GM21786 (cell line): ENCODE results near the gene COPS7A.

Experiments used
- ATAC-seq: cut with Tn5 transposase; IDR thresholded peaks from one replicate; pipeline ENCODE4 v1.9.1; 2021; ENCODE audit not compliant: unreplicated experiment

COPS7A gene

GRCh38 chr12:6748761-6749160 is 24.9 kb downstream of the COPS7A start:
- no peak for ATAC-seq

DNA sequence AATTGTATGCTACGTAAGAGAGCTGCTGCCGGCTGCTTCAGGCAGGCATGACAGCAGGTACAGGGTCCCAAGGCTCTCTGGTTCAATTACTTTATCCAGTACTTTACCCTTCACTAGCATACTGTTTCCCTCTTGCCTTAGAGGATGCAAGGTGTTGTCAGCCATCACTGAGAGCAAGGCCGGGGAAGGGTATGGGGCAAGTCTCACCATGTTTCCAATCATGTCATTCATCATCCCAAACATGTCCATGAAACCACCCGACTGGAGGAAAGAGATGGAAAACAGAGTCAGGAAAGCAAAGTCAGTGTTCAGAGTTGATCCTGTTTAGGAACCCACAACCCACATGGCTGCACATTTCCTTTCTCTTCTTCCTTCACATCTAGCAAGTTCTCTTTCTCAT is 26.7 kb downstream of the COPS7A start:
- no peak for ATAC-seq

GRCh38 chr12:6751767-6752166 is 27.9 kb downstream of the COPS7A start:
- ATAC-seq, result no peak

GRCh38 chr12:6752167-6752920 is 28.5 kb downstream of the COPS7A start:
- no peak for ATAC-seq

- ATAC-seq, result peak; percentile 93
Observed at GRCh38 chr12:6752921-6753771, 29.3 kb downstream of the COPS7A start, which contains the start of gene MLF2. MLF2 (minus strand) TSS chr12:6753141; CDS start chr12:6752334, 807 bp downstream.

DNA sequence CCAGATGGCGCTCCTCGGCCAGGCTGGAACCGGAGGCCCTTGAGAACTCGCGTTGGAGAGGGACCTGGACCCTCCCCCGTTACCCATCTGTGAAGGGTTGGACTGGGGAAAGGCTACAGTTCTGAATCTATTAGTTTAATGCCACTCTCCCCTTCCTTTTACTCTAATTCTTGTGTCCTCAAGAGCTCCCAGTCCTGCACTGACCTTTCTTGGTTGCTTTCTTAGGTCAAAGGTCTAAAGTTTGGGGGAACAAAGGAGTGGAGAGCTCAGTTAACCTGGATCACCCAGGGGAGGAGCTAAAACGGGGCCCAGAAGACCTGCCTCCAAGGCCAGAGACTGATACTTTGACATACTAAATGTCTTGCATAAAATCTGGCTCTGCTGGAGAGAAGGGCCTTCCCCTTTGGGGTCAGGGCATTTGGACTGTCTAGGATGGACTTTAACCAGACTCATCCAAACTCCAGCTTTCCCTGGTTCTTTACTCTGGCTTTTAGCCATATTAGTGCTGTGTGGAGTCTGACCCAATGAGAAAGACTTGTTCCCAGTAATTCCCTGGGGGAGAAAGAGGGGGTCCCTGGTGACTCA is 30.0 kb downstream of the COPS7A start:
- ATAC-seq, result no peak

DNA sequence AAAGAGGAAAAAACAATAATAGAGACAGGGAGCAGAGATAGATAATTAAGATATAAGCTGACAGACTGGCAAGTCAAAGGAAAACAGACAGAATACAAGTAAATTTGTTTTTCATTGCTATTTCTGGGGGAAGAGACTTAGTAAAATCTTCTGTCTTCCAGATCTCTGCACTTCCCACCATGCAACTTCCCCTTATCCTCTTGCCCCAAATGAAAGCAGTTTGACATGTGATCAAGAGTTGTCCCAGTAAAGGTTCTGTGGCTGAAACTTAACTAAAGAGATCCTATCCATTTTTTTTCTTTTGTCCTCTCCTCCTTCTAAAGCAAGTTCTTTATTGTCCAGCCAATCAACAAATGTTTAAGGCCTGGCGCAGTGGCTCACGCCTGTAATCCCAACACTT is 30.6 kb downstream of the COPS7A start:
- ATAC-seq, result no peak

DNA sequence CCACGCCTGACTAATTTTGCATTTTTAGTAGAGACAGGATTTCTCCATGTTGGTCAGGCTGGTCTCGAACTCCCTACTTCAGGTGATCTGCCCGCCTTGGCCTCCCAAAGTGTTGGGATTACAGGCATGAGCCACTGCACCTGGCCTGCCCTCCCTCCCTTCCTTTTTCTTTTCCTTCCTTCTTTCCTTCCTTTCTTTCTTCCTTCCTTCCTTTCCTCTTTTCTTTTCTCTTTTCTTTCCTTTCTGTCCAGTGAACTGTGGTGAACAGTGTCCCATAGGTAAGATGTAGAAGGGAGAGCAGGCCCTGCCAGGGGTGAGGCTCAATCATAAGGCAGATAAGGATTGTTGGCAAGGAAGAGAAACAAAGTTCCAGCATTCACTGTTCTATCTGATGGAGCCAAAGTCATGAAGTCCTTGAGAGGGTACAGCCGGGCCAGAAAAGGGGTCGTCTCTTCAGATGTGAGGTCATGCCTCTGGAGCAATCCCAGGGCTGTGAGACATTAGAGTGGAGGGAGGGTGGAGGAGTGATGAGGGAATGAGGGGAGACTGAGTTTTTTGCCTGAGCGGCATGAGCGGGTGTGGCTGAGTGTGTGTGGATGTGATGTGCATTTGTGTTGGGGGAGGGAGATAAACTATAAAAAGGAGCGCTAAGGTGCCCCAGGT is 33.3 kb downstream of the COPS7A start:
- no peak for ATAC-seq

DNA sequence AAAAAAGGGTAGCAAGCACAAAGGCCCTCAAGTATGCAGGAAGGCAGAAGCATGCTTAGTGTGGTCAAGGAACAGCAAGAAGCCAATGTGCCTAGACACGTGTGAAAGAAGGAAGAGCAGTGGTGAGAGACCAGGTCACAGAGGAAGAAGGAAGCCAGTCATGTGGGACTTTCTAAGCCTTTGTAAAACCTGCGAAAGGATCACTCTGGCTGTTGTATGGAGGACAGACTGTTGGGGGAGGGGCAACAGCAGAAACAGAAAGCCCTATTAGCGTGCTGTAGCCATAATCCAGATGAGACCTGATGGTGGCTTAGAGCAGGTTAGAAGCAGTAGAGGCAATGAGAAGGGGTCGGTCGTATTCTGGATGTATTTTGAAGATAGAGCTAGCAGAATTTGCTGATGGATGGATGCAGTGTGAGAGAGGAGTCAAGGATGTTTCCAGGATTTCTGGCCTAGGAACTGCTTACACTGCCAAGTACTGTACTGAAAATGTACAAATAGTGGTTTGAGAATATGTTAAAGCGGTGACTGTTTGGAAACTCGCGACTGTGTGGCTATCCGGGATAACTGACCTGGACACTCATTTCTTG is 34.8 kb downstream of the COPS7A start:
- ATAC-seq, result no peak

DNA sequence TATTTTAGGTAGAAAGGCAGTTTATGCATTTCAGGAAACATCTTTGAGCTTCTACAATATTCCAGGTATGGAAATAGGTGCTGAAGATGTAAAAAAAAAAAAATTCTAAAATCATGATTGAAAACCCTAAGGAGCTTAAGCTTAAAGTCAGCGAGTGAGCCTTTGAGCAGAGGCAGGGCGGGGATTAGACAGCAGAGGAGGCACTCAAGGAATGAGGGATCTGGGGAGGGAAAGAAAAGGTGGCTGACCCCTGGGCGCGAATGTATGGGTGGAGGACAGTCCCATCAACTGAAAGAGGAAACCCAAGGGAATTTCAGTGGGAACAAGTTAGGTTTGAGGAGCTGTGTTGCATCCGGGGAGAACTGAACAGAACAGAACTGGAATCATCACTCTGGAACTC is 35.9 kb downstream of the COPS7A start:
- ATAC-seq, result no peak

DNA sequence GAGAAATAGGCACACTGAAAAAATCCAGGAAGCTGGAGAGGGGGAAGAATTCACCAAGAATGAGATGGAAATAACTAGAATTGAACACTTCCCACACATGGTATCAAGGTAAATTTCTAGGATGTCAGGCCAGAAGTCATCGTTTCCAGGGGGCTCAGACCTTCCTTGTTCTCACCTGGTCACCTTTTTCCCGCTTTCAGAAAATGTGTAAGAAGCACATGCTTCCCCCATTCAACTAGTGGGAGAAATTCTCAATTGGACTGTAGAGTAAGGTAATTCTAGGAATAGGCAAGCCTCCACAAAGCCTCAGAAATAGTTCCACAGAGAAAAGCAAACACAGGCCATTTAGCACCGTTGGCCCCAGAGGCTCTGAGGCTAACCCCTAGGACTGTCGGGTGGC is 39.5 kb downstream of the COPS7A start:
- ATAC-seq, result no peak

DNA sequence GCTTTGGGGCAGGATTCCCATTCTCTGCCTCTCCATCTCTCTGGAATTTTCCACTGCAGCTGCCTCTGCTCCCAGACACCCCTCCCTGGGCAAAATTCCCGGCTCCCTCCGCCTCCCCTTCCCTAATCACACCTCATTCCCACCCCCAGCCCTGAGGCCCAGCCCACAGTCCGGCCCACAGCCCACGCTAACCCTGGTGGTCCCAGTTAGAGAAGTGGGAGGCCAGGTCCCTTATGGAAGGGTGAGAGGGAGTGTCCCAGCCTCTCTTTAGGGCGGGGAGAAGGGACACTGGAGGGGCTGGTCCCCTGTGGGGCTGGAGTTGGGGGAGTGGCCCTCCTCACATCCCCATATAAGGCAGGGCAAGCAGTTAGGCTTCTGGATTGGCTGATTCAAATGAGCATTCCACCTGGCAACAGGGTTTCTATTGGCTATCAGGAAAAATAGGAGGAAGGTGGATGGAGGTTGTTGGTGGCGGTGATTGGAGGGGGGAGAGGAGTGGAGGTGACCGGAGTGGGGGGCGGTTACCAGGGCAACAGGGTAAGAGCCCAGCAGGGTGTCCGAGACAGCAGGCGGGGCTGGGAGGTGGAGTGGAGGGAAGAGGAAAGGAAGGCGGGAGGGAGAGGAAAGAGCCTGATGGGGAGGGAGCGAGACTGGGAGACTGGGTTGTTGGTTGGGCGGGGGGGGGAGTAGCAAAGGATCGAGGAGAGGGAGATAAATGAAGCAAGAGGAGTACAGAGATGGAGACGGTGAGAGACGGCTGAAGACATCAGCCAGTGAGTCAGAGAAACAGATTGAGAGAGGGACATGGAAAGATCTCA is 40.4 kb downstream of the COPS7A start:
- ATAC-seq, result peak; percentile 81

GRCh38 chr12:6765048-6765633 is 41.3 kb downstream of the COPS7A start:
- ATAC-seq, result no peak

GRCh38 chr12:6765634-6766581 is 42.1 kb downstream of the COPS7A start, which contains the start of gene PTMS:
PTMS (plus strand) TSS chr12:6766363; CDS start chr12:6766706, 343 bp downstream.
- ATAC-seq, result no peak

GRCh38 chr12:6766651-6767349 is 43.0 kb downstream of the COPS7A start:
- peak; percentile 44 for ATAC-seq

- ATAC-seq, result no peak
Observed at GRCh38 chr12:6767353-6768319, 43.8 kb downstream of the COPS7A start.
